Progenitor cell of endocrine pancreas (in vitro differentiated cells): ENCODE measurements around the gene NFIC. TPM values are rescaled to one million over a fixed set of nuclear protein-coding genes. Genes with fewer than 3 reads are reported as not detected.

ENCODE experiments used
- DNase-seq: peaks from one replicate; pipeline ENCODE4 v3.0.0; 2021; ENCODE audit warnings: low spot score; ENCODE audit not compliant: unreplicated experiment
- H3K27ac Mint-ChIP-seq: 2 replicates; pipeline ENCODE4 v1.8.0; 2021; ENCODE audit warnings: mild to moderate bottlenecking, moderate library complexity, mixed read lengths
- H3K27me3 Mint-ChIP-seq: 2 replicates; pipeline ENCODE4 v1.8.0; 2021; ENCODE audit warnings: mixed read lengths
- H3K36me3 Mint-ChIP-seq: 2 replicates; pipeline ENCODE4 v1.8.0; 2022; ENCODE audit warnings: mixed read lengths; ENCODE audit not compliant: insufficient read depth
- H3K4me1 Mint-ChIP-seq: 2 replicates; pipeline ENCODE4 v1.8.0; 2021; ENCODE audit warnings: low read depth, mixed read lengths
- H3K4me3 Mint-ChIP-seq: 2 replicates; pipeline ENCODE4 v1.8.0; 2021; ENCODE audit warnings: low read depth, mild to moderate bottlenecking, moderate library complexity, mixed read lengths
- H3K9me3 Mint-ChIP-seq: 2 replicates; pipeline ENCODE4 v1.8.0; 2021; ENCODE audit warnings: low read depth, mixed read lengths
- total RNA-seq: library from RNA; stranded (reverse); gene quantifications from 2 replicates; pipeline ENCODE4 v1.2.1, GENCODE V29; 2021
- TF ChIP-seq, protein P1 (sequence below): fragments of 200-600 bp; sonication (generic); IDR thresholded peaks from one replicate; pipeline ENCODE4 v1.5.0; 2021; ENCODE audit warnings: antibody characterized with exemption, mild to moderate bottlenecking; ENCODE audit not compliant: unreplicated experiment

Gene NFIC
- total RNA-seq, 1 donor from 2014 or later = 6.8 TPM

- Mint-ChIP-seq H3K27ac (no peak overlapping the region), H3K27me3 (peaks cover 76% of the 10 kb centered on the region)
Measured at GRCh38 chr19:3370214-3370720, 3.9 kb downstream of the NFIC start.

DNA sequence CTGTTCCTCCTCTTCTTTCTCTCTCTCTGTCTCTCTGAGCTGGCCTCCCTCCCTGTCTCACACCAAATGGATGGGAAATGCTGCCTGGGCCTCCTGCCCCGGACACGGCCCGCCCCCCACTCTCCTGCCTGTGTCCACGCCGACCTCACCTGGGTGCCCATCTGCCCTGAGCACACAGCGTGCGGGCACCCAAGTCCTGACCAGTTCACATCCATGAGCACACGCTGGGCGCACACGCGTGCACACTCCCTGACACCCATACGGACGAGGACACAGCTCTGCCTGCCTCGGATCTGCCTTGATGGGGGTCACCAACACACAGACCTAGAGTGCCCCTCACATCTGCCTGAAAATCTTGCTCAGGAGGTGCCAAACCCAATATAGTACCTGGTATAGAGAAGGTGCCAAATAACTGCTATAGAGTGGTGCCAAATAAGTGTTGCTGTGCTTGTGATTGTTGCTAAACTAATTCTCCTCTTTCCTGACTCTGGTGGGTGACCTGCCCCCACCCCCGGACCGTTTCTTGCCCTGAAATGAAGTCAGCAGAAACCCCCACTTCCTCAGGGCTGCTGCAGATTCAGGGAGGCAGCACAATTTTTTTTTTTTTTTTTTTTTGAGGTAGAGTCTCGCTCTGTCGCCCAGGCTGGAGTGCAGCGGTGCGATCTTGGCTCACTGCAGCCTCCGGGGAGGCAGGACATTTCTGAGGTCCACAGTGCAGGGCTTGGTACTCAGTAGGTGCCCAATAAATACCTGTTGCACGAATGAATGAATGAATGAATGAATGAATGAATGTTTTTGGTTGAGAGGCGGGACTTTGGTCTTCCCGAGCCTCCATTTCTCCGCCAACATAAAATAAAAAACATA is 4.6 kb downstream of the NFIC start:
- DNase-seq = no peak
- no peak overlapping the region for H3K4me3 Mint-ChIP-seq

More at GRCh38 chr19:3370214-3370720, 3.9 kb downstream of the NFIC start:
- TF ChIP-seq, protein P1, sequence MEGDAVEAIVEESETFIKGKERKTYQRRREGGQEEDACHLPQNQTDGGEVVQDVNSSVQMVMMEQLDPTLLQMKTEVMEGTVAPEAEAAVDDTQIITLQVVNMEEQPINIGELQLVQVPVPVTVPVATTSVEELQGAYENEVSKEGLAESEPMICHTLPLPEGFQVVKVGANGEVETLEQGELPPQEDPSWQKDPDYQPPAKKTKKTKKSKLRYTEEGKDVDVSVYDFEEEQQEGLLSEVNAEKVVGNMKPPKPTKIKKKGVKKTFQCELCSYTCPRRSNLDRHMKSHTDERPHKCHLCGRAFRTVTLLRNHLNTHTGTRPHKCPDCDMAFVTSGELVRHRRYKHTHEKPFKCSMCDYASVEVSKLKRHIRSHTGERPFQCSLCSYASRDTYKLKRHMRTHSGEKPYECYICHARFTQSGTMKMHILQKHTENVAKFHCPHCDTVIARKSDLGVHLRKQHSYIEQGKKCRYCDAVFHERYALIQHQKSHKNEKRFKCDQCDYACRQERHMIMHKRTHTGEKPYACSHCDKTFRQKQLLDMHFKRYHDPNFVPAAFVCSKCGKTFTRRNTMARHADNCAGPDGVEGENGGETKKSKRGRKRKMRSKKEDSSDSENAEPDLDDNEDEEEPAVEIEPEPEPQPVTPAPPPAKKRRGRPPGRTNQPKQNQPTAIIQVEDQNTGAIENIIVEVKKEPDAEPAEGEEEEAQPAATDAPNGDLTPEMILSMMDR = no peak
- Mint-ChIP-seq H3K36me3 (no peaks in the 10 kb centered on the region), H3K4me3 (no peak overlapping the region), H3K4me1 (peaks cover 4% of the 10 kb centered on the region), H3K9me3 (no peaks in the 10 kb centered on the region)
- no peak for DNase-seq

DNA sequence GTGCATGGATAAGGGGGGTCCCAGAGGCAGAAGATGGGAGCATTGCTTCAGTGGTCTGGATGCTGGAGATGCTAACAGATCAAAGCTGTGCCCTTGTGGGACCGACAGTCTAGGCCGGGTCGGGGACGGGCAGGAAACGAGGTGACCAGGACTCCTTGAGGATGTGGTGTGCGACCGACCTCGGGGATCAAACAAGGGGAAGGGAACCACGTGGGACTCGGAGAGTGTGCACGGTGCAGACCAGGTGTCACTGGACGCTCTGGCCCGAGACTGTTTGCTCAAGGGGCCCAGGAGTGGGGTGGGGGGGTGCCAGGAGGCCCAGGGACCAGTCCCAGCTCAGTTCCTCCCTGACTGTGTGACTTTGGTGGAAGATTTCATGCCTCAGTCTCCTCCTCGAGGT is 6.0 kb downstream of the NFIC start:
- Mint-ChIP-seq H3K36me3 (no peaks in the 10 kb centered on the region), H3K27me3 (peaks cover 71% of the 10 kb centered on the region), H3K4me1 (peaks cover 2% of the 10 kb centered on the region), H3K27ac (no peak overlapping the region), H3K9me3 (no peaks in the 10 kb centered on the region), H3K4me3 (no peak overlapping the region)
- TF ChIP-seq, protein P1 = no peak
- DNase-seq = no peak

More for the DNA sequence above, 4.6 kb downstream of the NFIC start:
- Mint-ChIP-seq H3K27me3 (peaks cover 71% of the 10 kb centered on the region), H3K4me1 (peaks cover 2% of the 10 kb centered on the region), H3K9me3 (no peaks in the 10 kb centered on the region), H3K36me3 (no peaks in the 10 kb centered on the region), H3K27ac (no peak overlapping the region)
- TF ChIP-seq, protein P1 = no peak

DNA sequence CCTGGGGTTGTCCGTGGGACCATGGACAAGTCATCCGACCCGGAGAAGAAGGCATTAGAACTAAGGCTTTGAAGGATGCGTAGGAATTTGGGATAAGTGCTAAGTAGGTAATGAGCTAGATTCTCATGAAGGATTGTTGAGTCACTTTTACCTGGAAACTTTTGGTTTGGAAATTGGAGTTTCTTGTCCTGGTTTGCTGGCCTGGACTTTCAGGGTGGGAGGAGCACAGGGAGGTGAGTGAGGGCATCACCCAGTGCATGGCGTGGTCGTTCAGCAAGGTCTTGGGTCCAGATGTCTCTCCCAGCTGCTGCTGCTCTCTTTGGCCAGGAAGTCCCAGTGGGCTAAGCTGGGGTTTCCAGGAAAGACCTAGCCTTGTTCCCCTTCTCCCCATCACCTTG is 7.6 kb downstream of the NFIC start:
- Mint-ChIP-seq H3K4me1 (peaks cover 2% of the 10 kb centered on the region), H3K9me3 (no peaks in the 10 kb centered on the region), H3K4me3 (no peak overlapping the region), H3K36me3 (no peaks in the 10 kb centered on the region), H3K27ac (no peak overlapping the region), H3K27me3 (peaks cover 55% of the 10 kb centered on the region)
- DNase-seq = no peak
- TF ChIP-seq, protein P1 = no peak

DNA sequence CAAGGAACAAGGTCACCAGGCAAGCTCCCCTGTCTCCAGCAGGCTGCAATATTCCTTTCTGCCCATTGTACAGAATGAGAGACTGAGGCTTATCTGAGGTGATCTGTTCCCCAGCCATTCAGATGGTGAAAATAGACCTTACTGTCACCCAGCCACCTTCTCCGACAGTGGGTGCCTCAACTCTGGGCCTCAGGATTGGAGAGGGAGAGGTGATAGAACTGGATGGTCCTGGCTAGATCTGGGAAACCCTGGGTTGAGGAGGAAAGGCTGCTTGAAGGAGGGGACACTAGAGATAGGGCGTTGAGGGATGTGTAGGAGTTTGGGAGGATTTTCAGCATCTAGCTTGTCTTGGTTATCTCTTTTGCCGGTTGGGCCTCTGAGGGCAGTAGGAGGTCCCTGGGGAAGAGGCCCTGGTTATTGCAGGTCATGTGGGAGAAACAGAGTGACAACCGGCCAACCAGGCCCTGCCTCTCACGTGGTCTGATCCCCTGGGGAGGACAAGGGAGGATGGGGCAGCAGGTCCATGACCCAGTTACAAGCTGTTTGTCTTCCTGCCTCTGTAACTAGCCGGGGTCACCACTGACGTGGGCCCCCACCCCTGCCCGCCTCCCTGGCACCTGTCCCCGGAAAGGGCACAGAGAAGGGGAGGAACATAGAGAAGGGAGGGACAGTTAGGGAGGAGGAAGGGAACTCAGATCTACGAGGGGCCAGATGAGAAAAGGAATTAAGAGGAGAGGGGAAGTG is 8.2 kb downstream of the NFIC start:
- no peaks in the 10 kb centered on the region for H3K36me3 Mint-ChIP-seq
- no peak for DNase-seq
- H3K4me3 Mint-ChIP-seq = no peak overlapping the region
- no peaks in the 10 kb centered on the region for H3K9me3 Mint-ChIP-seq
- TF ChIP-seq, protein P1 = no peak
- no peak overlapping the region for H3K27ac Mint-ChIP-seq
- H3K4me1 Mint-ChIP-seq = peaks cover 2% of the 10 kb centered on the region
- peaks cover 51% of the 10 kb centered on the region for H3K27me3 Mint-ChIP-seq
